ACC112 (cell line): Measurements from ENCODE around the gene HAGH.

Experiments
- H2AFZ ChIP-seq: fragments of 200-600 bp; sonication (generic); one replicate; pipeline ENCODE4 v1.6.0; 2017; ENCODE audit warnings: antibody characterized with exemption, low read length; ENCODE audit not compliant: unreplicated experiment
- H3K27ac ChIP-seq: fragments of 200-600 bp; sonication (generic); 2 replicates; pipeline ENCODE4 v1.5.1; 2014; ENCODE audit warnings: low read depth, mild to moderate bottlenecking, antibody characterized with exemption, low read length, moderate library complexity
- H3K27me3 ChIP-seq: fragments of 200-600 bp; sonication (generic); 2 replicates; pipeline ENCODE4 v1.6.1; 2014; ENCODE audit warnings: mild to moderate bottlenecking, antibody characterized with exemption, low read length, moderate library complexity, mixed read lengths; ENCODE audit not compliant: insufficient read depth
- H3K36me3 ChIP-seq: fragments of 200-600 bp; sonication (generic); 2 replicates; pipeline ENCODE4 v1.6.1; 2016; ENCODE audit warnings: mild to moderate bottlenecking, antibody characterized with exemption, low read length, moderate library complexity, mixed read lengths; ENCODE audit not compliant: insufficient read depth
- H3K4me1 ChIP-seq: fragments of 200-600 bp; sonication (generic); one replicate; pipeline ENCODE4 v1.6.1; 2016; ENCODE audit warnings: low read length, mixed read lengths; ENCODE audit not compliant: insufficient read depth, unreplicated experiment, control insufficient read depth
- H3K4me3 ChIP-seq: fragments of 200-600 bp; sonication (generic); 2 replicates; pipeline ENCODE4 v1.5.1; 2014; ENCODE audit warnings: mild to moderate bottlenecking, low read depth, low read length
- H3K79me2 ChIP-seq: fragments of 200-600 bp; sonication (generic); one replicate; pipeline ENCODE4 v1.6.0; 2016; ENCODE audit warnings: low read length; ENCODE audit not compliant: control insufficient read depth, unreplicated experiment, insufficient read depth

HAGH gene

GRCh38 chr16:1758923-1759322 lies 67.7 kb downstream of the HAGH start:
- Histone ChIP-seq H3K27me3 (no peaks in the 10 kb centered on the region), H3K4me3 (no peak overlapping the region), H3K27ac (no peak overlapping the region), H2AFZ (no peak overlapping the region), H3K36me3 (peaks cover 5% of the 10 kb centered on the region; the same call in 1 of the 2 replicates), H3K79me2 (no peaks in the 10 kb centered on the region), H3K4me1 (no peaks in the 10 kb centered on the region)

GRCh38 chr16:1757714-1758461 lies 68.7 kb downstream of the HAGH start:
- Histone ChIP-seq H3K27me3 (no peaks in the 10 kb centered on the region), H3K4me1 (no peaks in the 10 kb centered on the region), H3K27ac (no peak overlapping the region), H3K4me3 (no peak overlapping the region), H3K79me2 (no peaks in the 10 kb centered on the region), H3K36me3 (no peaks in the 10 kb centered on the region), H2AFZ (no peak overlapping the region)
